GM15510 (cell line): ENCODE measurements around the gene KCNIP1.

Source experiments
- POLR2A ChIP-seq: IDR thresholded peaks from 3 replicates; pipeline ENCODE4 v1.6.1; 2011; ENCODE audit warnings: borderline replicate concordance; ENCODE audit not compliant: insufficient read length; ENCODE audit errors: extremely low read depth

KCNIP1 gene

DNA sequence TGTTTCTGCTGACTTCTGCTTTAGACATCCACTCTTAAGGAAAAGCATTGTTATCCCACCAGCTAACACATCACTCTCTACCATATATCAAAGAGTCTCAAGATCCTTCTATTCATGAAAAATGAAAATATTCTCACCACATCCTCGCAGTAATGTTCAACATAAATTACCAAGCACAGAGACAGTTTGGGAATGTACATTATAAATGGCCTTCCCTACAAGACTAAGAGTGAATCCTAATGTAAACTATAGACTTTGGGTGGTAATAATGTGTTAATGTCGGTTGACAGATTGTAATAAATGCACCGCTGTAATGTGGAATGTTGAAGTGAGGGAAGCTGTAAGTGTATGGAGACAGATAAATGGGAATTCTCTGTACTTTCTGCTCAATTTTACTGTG, 27.1 kb upstream of the KCNIP1 start:
- TF ChIP-seq POLR2A, result no peak

- no peak for TF ChIP-seq POLR2A
Observed at GRCh38 chr5:170477906-170478305, 25.9 kb upstream of the KCNIP1 start.

GRCh38 chr5:170478306-170478705, 25.5 kb upstream of the KCNIP1 start:
- TF ChIP-seq POLR2A, result no peak

DNA sequence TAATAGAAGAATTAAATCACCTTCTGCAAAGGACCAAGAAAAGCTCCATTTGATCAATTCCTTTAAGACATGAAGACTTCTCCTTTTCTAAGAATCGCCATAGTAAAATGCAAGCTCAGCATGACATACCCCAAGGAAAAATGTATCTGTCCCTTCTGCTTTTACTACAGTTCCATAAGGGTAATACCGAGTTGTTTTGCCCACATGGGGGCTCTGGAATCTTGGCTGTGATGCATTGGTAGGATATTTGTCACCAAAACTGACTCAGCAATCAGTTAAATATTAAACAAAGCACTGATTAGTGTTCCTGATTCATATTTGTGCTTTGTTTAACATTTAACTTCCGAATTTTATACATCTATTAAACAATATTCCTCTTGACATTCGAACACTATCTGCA, 24.3 kb upstream of the KCNIP1 start:
- TF ChIP-seq POLR2A, result no peak

GRCh38 chr5:170480260-170480659, 23.6 kb upstream of the KCNIP1 start:
- TF ChIP-seq POLR2A, result no peak

DNA sequence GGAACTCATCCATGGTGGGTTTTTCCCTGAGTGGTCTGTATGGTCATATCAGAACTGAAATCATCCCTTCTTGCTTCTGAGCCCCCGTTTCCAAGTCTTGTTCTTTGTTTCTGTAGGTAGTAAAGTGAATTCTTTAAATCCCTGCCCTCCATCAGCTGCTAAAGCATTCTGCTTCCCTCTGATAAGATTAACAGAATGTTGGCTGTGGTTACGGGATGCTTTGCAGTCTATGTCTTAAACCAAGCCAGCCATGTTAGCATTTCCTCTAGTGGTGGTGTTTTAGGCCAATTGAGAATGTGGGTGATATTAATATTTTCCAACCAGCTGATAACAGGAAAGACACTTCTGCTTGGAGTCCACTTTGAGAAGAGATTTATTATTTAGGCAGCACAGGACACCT, 22.0 kb upstream of the KCNIP1 start:
- TF ChIP-seq POLR2A, result no peak

GRCh38 chr5:170482511-170482910, 21.3 kb upstream of the KCNIP1 start:
- no peak for TF ChIP-seq POLR2A

DNA sequence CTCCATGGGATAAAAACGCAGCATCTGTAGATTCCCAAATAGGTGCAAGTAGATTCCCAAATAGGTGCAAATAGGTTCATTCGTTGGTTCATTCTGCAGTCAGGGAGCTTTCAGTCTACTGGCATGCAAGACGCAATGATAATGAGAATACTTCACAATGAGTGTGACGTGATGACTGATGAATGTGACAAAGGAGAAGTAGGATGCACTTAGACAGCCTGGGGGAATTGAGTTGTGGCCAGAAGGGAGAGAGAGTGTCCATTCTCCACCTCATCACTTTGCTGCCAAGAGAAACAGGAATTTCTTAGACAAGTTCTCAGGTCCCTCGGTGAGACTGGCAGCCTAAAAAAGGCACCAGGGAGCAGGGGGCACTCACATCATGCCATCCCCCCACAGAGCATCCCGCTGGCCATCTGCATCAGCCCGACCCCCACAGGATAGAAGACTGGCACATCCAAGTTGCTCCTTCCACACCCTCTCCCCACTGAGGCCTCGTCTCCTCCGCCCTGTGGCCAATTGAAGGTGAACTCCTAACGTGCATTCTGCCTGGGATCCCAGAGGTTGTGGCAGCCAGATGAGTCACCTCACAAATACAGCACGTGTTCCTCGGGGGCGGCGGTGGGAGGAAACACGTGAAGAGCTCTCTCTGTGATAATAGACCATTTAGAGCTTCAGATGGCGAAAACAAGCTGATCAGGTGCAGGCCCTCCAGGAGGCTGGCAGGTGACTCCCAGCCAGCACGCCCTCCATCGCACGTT, 19.9 kb upstream of the KCNIP1 start:
- TF ChIP-seq POLR2A, result no peak

GRCh38 chr5:170484459-170484831, 19.4 kb upstream of the KCNIP1 start:
- no peak for TF ChIP-seq POLR2A

GRCh38 chr5:170484847-170485615, 18.8 kb upstream of the KCNIP1 start:
- TF ChIP-seq POLR2A, result no peak

- TF ChIP-seq POLR2A, result no peak
Observed at GRCh38 chr5:170485616-170485911, 18.3 kb upstream of the KCNIP1 start.

GRCh38 chr5:170486371-170486770, 17.4 kb upstream of the KCNIP1 start:
- TF ChIP-seq POLR2A, result no peak

DNA sequence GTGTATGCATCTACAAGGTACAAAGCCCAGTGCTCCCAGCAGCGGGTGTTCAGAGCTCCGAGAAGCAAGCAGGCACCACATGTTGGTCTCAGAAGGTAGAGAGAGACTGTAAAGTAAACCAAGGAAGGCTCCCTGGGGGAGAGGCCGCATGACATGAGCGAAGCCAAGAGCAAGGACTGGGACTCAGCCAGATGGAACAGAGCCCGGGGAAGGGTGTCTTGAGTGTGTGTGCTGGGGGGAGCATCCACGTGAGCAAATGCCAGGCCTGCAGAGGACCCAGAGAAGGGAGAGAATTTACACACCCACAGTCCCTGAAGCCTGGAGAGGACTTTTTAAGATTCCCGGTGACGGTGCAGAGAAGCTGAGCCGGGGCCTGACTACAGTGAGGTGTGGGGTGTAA, 15.2 kb upstream of the KCNIP1 start:
- TF ChIP-seq POLR2A, result no peak

- no peak for TF ChIP-seq POLR2A
Observed at GRCh38 chr5:170489199-170489598, 14.6 kb upstream of the KCNIP1 start.

DNA sequence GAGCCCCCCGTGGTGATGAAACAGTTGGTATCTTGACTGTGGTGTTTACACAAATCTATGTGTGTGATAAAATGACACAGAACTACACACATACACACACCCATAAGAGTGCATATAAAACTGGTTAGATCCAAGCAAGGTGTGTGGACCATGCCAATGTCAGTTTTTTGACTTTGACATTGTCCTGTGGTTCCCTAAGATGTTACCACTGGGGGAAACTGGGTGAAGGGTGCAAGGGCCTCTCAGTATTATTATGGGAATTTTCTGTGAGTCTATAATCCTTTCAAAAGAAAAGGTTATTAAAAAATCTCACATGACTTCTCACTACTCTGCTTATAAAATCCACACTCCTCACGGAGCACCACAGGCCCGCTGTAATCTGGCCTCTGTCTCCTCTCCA, 13.4 kb upstream of the KCNIP1 start:
- TF ChIP-seq POLR2A, result no peak

- TF ChIP-seq POLR2A, result no peak
Observed at GRCh38 chr5:170491479-170491878, 12.3 kb upstream of the KCNIP1 start.

DNA sequence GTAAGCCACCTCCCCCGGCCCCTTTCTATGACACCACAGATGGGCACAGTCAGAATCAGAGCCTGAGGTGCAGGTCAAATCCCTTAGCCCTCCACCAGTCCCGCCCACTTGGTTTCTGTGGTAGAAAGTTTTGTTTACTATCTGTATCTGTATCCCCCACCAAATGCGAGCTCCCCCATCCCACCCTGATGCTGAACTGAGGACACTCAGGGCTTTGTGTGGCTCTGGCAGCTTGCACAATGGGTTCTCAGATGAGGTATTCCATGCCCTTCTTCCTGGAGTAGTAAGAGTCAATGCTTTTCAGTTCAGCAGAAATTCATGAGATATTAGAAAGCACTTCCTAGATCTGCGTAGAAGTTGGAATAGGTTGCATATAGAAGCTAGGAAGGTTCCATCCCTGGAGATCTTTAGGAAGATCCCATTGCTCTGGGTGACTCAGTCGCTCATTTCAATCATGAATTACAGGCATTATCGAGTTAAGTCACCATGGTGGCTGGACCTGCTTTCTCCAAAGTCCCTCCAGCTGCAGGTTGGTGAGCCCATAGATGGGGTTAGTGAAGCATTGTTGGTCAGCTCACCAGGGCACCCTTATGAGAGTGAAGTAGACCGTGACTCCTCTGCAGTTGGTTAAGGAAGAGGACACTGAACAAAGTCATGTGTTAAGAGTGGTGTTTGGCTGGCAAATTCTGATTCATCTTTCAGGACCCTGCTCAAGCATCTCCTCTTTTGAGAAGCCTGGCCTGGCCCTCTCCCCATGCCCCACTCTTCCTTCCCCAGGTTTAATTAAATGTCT, 10.6 kb upstream of the KCNIP1 start:
- no peak for TF ChIP-seq POLR2A

DNA sequence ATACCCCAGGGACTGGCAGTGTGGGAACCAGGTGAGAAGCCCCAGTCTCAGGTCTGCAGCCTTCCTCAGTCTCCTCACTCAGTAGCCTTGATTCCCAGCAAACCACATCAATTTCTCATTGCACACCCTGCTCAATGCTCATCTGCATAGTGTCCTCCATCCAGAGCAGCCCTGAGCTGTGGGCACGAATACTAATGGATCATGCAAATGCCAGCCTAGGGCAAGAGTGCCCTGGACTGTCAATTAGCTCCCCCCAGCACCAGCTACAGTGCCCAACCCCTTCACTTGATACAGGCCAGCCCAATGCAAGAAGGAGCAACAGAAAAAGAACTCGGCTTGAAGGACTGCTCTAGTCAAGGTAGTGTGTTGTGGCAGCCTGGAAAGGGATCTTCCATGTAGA, 9.8 kb upstream of the KCNIP1 start:
- no peak for TF ChIP-seq POLR2A
